A549 (cell line): ENCODE results near the gene FAM78B.

Source experiments
- EP300 ChIP-seq, 2 experiments: fragments of >200 bp; sonication (Bioruptor Twin); formaldehyde crosslinking; IDR thresholded peaks; 2 replicates in 1 of 2; 3 replicates in 1 of 2; pipeline ENCODE4 v1.6.1; 2016 to 2017
- ESRRA ChIP-seq: fragments of 150-350 bp; IDR thresholded peaks from 2 replicates; pipeline ENCODE4 v1.6.1; 2014; ENCODE audit warnings: mild to moderate bottlenecking, low read length, borderline replicate concordance
- POLR2A ChIP-seq: IDR thresholded peaks from 2 replicates; pipeline ENCODE4 v1.6.1; 2012; ENCODE audit warnings: mild to moderate bottlenecking, low read length
- SREBF2 ChIP-seq: fragments of 450-650 bp; IDR thresholded peaks from 2 replicates; pipeline ENCODE4 v1.6.1; 2014; ENCODE audit warnings: mild to moderate bottlenecking, moderate library complexity
- TF ChIP-seq, protein P1 (sequence below): fragments of >200 bp; sonication (Bioruptor Twin); formaldehyde crosslinking; IDR thresholded peaks from 3 replicates; pipeline ENCODE4 v1.5.1; 2016
- TF ChIP-seq, protein P2 (sequence below): fragments of 200-600 bp; sonication (generic); IDR thresholded peaks from 2 replicates; pipeline ENCODE4 v1.6.1; 2016; ENCODE audit warnings: antibody characterized with exemption, mild to moderate bottlenecking, moderate library complexity

DNA sequence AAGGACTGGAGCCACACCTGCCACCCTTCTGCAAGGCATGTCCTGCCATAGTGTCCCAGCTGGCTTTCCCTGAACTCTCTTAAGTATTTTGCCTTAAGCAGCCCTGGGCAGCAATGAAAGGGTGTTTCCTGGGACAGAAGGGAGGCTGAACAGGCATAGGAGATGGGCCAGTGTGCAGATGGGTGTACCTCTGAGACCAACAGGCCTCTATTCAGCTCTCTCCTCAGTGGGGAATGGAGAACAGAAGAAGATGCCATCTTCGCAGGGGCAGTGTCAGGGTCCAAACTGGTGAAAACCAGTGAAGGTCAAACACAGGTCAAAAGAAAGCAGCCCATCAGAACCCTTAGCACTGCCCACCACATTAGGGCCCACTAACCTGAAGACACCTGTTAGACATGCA lies 53.2 kb downstream of the FAM78B start:
- TF ChIP-seq, protein P1, sequence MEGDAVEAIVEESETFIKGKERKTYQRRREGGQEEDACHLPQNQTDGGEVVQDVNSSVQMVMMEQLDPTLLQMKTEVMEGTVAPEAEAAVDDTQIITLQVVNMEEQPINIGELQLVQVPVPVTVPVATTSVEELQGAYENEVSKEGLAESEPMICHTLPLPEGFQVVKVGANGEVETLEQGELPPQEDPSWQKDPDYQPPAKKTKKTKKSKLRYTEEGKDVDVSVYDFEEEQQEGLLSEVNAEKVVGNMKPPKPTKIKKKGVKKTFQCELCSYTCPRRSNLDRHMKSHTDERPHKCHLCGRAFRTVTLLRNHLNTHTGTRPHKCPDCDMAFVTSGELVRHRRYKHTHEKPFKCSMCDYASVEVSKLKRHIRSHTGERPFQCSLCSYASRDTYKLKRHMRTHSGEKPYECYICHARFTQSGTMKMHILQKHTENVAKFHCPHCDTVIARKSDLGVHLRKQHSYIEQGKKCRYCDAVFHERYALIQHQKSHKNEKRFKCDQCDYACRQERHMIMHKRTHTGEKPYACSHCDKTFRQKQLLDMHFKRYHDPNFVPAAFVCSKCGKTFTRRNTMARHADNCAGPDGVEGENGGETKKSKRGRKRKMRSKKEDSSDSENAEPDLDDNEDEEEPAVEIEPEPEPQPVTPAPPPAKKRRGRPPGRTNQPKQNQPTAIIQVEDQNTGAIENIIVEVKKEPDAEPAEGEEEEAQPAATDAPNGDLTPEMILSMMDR = no peak
- TF ChIP-seq ESRRA (no peak), EP300 (IDR thresholded peaks at IDR 0.05) (no peak), POLR2A (no peak), SREBF2 (no peak)
- TF ChIP-seq, protein P2, sequence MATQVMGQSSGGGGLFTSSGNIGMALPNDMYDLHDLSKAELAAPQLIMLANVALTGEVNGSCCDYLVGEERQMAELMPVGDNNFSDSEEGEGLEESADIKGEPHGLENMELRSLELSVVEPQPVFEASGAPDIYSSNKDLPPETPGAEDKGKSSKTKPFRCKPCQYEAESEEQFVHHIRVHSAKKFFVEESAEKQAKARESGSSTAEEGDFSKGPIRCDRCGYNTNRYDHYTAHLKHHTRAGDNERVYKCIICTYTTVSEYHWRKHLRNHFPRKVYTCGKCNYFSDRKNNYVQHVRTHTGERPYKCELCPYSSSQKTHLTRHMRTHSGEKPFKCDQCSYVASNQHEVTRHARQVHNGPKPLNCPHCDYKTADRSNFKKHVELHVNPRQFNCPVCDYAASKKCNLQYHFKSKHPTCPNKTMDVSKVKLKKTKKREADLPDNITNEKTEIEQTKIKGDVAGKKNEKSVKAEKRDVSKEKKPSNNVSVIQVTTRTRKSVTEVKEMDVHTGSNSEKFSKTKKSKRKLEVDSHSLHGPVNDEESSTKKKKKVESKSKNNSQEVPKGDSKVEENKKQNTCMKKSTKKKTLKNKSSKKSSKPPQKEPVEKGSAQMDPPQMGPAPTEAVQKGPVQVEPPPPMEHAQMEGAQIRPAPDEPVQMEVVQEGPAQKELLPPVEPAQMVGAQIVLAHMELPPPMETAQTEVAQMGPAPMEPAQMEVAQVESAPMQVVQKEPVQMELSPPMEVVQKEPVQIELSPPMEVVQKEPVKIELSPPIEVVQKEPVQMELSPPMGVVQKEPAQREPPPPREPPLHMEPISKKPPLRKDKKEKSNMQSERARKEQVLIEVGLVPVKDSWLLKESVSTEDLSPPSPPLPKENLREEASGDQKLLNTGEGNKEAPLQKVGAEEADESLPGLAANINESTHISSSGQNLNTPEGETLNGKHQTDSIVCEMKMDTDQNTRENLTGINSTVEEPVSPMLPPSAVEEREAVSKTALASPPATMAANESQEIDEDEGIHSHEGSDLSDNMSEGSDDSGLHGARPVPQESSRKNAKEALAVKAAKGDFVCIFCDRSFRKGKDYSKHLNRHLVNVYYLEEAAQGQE = no peak
